Measurements from ENCODE around the gene HOMER2.
"Not testable (repeated sequence)": the region's sequence is repeated elsewhere in the genome, so short reads cannot be mapped to it uniquely, and the experiment has no call there.

The HOMER2 gene

DNA sequence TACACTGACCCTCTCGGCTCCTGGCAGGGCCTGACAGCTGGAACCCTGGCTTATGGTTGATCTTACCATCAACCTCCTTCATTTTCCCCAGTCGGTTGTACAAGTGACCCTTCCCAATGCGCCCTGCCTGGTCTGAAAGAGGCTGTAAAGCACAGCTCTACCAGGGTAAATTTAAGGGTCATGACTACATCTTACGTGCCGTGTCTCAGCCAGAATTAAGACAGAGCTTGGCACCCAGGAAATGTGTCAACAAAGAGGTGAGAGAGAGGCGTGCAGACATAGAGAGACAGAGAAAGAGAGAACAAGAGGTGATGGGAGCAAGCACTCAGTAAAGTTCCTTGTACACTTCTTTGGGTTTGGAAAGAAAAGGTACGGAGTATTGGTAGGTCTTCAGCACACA lies 28.8 kb downstream of the HOMER2 start:
- DNase-seq, result no peak

- DNase-seq, result no peak
These were observed 29.8 kb downstream of the HOMER2 start for GRCh38 chr15:82922737-82923136.

DNA sequence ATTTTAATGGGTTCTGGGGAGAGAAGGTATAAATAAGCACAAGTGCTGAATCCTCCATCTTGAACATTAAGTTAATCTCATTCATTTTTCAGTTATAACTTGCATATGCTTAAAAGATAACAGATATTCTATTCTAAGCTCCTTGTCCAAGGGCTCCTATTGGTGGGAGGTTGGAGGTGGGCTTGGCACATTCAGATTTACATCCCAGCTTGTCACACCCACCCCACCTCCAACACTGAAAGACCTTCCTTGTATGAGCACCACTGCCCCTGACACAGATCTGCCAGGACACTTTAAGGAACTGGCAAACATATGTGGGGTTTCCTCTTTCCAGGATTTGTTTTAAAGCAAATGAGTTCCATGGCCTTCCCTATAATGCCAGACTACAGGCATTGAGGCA lies 30.6 kb downstream of the HOMER2 start:
- DNase-seq, result no peak

DNA sequence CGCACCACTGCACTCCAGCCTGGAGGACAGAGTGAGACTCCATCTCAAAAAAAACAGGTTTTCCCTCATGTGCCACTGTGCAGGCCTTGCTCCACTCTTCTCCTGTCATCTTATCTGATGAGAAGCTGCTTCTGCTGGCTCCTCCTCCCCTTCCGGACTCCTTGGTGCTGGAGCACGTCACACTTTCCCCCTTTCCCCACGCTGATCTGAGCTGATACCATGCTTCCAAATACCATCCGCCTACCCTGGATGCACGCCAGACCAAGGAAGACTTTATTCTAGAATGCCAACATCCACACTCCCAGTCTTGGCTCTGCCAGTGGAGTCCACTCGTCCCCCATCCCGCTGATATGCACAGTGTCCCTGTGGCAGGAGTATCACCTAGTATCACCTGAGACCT lies 31.3 kb downstream of the HOMER2 start:
- no peak for DNase-seq

DNA sequence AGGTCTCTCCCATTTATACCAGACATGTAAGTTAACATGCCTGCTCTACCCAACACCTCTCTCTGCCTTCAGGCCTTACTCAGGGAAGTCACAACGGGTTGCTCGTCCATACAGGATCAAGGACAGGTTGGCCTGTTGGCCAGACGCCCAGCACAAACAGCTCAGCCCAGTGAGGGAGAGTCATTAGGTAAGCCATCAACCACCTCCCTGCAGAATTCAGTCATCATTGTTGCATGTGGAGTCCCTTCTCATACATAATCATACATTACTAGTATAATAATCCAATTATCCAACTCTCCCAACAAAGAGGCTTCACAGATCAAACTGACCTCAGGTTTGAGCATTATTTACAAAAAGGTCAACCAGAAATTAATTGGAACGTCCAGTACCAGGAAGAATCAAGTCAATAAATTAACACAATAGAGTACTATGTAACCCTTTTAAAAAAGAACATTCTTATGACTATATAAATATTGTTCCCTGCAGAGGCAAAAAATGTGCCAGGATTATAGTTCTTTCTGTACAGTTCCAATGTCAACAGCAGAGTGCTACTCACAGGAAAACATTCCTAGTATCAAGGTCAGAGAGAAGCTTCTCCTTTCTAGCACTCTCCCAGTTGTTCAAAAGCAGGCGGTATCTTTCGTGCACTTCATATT lies 33.2 kb downstream of the HOMER2 start:
- no peak for DNase-seq

- DNase-seq, result no peak
These were observed 33.8 kb downstream of the HOMER2 start for GRCh38 chr15:82918607-82919230.

GRCh38 chr15:82918162-82918561 lies 34.4 kb downstream of the HOMER2 start:
- no peak for DNase-seq

- DNase-seq, result no peak
These were observed 35.3 kb downstream of the HOMER2 start for GRCh38 chr15:82917249-82917648.

GRCh38 chr15:82916161-82916952 lies 36.2 kb downstream of the HOMER2 start:
- DNase-seq, result no peak

GRCh38 chr15:82914396-82914795 lies 38.1 kb downstream of the HOMER2 start:
- no peak for DNase-seq

GRCh38 chr15:82911458-82911857 lies 41.1 kb downstream of the HOMER2 start:
- DNase-seq, result no peak

DNA sequence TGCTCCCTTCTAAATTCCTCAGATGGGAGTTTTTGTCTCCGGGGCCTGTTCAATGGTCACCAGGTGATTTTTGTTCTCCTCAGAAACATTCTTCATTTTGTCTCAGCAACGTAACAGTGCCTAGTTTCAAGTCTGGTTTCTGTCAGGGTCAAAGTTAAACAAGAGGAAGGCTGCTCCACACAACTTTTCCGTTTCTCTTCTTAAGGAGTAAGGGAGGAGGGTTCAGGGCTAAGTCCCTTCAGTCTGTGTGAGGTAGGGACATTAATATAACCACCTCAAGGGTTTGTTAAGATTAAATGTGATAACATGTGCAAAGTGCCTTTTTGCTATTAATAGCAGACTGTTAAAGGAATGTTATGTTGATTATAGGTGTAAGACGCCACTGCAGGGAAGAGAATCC lies 41.8 kb downstream of the HOMER2 start:
- no peak for DNase-seq

- DNase-seq, result no peak
These were observed 43.3 kb downstream of the HOMER2 start for GRCh38 chr15:82909080-82909815.

DNA sequence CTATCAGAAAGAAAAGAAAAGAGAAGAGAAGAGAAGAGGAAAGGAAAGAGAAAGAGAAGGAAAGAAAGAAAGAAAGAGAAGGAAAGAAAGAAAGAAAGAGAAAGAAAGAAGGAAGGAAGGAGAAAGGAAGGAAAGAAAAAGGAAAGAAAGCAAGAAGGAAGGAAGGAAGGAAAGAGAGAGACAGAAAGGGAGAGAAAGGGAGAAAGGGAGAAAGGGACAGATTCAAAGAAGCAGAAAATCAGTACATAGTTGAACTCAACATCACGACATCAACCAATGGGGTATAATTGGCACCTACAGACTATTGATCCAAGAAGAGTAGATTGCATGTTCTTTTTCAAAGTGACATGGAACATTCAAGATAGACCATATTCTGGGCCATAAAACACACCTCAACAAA lies 45.2 kb downstream of the HOMER2 start:
- DNase-seq, result no peak

DNA sequence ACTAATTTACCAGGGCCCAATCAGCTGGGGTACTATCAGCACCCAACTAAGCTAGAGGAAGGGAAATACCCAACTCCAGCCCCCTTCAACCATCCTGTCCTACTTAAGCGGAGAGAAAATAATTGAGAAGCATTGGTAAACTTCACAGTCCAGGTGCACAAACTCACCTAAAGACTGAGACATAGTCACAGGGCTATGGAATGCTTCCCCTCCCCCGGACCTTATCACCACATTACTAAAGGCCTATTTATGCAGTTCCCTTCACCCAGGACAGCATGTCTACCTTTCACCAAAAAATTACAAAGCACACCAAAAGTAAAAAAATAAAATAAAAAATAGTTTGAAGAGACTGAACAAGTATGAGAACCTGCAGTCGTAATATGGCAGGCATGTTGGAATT lies 47.9 kb downstream of the HOMER2 start:
- no peak for DNase-seq

GRCh38 chr15:82903511-82903910 lies 49.0 kb downstream of the HOMER2 start:
- DNase-seq, result no peak

- no peak for DNase-seq
These were observed 51.3 kb downstream of the HOMER2 start for GRCh38 chr15:82901114-82901805.

- no peak for DNase-seq
These were observed 51.9 kb downstream of the HOMER2 start for GRCh38 chr15:82900511-82901060.

DNA sequence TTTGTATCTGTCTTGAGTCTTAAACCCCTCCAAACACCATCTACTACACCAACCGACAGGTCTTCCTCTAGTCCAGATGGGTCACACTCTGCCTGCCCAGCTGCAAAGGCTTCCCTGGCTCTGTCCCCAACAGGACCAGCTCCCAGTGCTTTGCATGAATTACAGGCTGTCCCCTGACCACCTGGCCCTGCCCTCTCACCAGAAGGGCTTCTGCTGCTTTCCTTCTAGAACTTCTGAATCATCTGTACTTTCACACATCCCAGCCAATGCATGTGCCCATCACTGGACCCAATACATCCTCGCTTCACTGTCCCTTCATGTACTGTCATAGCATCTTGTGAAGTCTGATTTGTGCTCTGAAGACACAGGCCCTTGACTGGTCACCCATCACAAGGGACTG lies 53.6 kb downstream of the HOMER2 start:
- DNase-seq, result no peak

- DNase-seq, result no peak
These were observed 56.5 kb downstream of the HOMER2 start for GRCh38 chr15:82895983-82896382.

GRCh38 chr15:82894971-82895520 lies 57.5 kb downstream of the HOMER2 start:
- DNase-seq, result no peak

DNA sequence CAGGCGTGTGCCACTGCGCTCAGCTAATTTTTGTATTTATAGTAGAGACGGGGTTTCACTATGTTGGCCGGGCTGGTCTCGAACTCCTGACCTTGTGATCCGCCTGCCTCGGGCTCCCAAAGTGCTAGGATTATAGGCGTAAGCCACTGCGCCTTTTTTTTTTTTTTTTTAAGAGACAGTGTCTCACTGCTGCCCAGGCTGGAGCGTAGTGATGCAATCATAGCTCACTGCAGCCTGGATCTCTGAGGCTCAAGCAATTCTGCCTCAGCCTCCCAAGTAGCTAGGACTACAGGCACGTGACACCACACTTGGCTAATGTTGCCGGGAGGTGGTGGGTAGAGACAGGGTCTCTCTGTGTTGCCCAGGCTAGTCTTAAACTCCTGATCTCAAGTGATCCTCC lies 59.0 kb downstream of the HOMER2 start:
- DNase-seq, result not testable (repeated sequence)

Data from effector CD4-positive, alpha-beta T cell (primary cell).